ENCODE results near the gene TRIM71.
"Not testable (repeated sequence)": the region's sequence is repeated elsewhere in the genome, so short reads cannot be mapped to it uniquely, and the experiment has no call there.

TRIM71 gene

GRCh38 chr3:32820430-32820829 is 2.6 kb downstream of the TRIM71 start:
- no peak for FAIRE-seq

GRCh38 chr3:32820971-32821685 is 3.3 kb downstream of the TRIM71 start:
- no peak for FAIRE-seq

- no peak for FAIRE-seq
These were observed 4.0 kb downstream of the TRIM71 start for GRCh38 chr3:32821686-32822296.

DNA sequence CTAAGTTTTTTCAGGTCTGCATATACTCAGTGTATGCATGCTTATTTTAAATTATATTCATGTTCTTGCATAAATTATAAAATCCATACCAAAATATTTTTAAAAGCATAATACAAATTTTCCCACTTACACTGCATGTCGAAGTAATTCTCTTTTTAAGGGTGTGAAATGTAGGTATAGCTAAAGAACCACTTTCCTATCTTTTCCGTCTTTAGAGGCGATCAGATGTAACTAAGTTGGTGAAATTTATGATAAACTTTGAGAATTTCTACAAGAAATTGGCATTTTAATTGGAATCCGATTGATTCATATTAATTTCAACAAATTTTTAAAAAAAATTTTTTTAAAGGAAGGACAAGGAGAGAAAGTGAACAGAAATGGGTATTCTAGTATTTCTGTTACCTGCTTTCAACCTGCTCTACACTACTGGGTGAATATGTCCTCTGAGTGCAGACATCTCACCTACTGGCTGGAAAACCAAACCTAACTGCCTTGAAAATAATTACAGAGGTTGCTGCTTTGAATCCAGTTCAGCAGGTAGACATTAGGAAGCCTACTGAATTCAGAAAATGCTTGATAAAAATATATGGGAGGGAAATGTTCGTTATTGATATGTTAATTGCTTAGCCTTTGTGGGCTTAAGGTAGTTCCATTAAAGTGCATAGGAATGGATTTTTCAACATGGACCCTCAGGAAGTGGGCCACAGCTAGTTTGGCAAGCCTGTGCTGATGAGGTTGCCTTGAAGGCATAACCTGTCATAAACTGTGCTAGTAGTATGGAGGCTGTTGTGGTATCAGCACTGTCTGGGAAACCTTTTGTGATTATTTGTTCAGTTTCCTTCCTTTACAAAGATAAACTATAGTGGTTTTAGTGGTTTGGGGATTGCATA is 5.1 kb downstream of the TRIM71 start:
- no peak for FAIRE-seq

DNA sequence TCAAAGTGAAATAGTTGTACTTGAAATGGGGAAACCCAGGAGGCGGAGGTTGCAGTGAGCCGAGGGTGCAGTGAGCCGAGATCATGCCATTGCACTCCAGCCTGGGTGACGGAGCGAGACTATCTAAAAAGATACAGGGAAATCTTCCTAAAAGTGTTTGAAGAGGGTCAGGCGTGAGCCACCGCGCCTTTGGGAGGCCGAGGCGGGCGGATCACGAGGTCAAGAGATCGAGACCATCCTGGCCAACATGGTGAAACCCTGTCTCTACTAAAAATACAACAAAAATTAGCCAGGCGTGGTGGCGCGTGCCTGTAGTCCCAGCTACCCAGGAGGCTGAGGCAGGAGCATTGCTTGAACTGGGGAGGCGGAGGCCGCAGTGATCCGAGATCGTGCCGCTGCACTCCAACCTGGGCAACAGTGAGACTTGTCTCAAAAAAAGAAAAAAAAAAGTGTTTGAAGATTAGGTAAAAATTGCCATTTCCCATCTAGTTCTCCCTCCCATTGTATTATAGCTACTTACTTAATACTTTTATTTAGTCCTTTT is 5.9 kb downstream of the TRIM71 start:
- not testable (repeated sequence) for FAIRE-seq

DNA sequence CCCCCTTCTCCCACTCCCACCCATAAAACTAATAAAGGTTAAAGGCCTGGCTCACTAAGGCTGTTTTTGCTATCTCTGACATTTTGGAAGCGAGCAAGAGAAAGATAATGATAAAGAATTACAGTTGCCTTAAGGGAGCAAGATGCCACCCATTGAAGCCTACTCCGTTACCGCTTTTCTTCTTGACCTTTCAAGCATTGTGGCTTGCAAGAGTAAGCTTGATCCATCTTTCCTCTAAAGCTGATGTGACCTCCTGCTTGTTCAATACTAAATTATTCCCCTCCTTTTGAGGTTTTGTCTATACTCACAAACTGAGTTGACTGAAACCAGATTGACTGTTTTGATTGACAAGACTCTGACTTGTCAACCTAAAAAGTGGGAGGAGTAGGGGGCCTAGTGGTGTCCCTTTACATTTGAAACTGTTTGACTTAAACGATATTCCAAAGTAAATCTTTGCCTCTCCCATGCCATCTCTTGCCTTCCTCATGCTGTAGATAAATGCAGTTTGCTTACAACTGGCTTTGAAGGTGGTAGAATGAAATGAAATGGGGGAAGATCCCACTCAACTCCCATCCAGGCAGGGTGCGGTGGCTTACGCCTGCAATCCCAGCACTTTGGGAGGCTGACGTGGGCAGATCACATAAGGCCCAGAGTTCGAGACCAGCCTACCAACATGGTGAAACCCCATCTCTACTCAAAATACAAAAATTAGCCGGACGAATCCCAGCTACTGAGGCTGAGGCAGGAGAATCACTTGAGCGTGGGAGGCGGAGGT is 8.0 kb downstream of the TRIM71 start:
- no peak for FAIRE-seq

- FAIRE-seq = no peak
These were observed 13.3 kb downstream of the TRIM71 start for GRCh38 chr3:32831062-32831461.

- FAIRE-seq = no peak
These were observed 14.0 kb downstream of the TRIM71 start for GRCh38 chr3:32831791-32832190.

- no peak for FAIRE-seq
These were observed 14.4 kb downstream of the TRIM71 start for GRCh38 chr3:32832193-32832592.

GRCh38 chr3:32835049-32835371 is 17.2 kb downstream of the TRIM71 start:
- FAIRE-seq = no peak

DNA sequence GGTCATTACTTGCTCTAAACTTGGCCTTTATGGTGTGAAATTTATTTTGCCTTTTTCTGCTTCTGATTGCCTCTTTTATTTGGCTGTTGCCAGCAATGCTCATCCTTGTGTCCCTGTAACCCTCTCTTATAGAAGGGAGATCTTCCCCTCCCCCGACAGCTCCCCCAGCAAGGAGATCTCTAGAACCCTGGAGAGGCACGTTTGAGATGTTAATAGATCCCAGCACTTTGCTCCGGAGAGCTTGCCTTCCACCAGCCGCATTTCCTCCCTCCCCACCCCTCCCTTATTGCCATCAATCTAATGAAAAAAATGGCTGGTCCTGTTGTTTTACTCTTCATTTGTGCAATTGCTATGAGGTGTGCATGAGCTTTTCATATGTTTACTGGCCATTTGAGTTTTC is 18.2 kb downstream of the TRIM71 start:
- FAIRE-seq = no peak

DNA sequence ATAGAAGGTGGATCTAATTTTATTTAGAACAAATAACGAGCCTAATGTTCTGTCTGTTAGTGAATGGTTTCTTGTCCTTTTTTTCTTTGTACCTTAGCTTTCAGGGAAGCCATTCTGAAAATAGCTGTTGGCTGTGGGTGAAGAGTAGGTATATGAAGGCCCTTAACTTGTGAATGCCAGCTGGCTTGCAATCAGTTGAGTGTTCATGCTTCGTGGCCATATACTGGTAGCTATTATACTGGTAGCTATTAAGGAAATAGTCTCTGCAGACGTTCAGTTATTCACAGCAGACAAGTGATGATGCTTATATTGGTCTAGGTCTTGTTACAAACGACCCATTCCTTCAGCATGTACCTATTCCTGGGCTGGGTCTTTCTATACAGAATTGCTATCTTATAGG is 18.8 kb downstream of the TRIM71 start:
- no peak for FAIRE-seq

- FAIRE-seq = no peak
These were observed 19.6 kb downstream of the TRIM71 start for GRCh38 chr3:32837366-32837765.

DNA sequence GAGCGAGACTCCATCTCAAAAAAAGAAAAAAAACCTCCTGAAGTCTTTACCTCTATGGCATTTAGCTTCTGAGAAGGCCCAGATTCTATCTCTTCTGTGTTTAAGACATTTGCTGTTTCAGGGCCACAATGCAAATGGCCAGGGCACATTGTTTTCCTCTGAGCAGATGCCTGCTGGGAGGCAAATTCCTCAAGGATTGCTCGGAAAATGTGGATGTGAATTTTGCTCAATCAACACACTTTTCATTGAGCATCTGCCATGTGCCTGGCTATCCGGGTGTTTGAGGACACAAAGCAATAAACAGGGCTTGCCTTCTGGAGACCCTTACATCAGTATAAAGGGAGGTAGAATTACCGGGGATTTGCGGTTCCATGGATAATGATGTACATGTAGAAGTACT is 20.0 kb downstream of the TRIM71 start:
- FAIRE-seq = no peak

DNA sequence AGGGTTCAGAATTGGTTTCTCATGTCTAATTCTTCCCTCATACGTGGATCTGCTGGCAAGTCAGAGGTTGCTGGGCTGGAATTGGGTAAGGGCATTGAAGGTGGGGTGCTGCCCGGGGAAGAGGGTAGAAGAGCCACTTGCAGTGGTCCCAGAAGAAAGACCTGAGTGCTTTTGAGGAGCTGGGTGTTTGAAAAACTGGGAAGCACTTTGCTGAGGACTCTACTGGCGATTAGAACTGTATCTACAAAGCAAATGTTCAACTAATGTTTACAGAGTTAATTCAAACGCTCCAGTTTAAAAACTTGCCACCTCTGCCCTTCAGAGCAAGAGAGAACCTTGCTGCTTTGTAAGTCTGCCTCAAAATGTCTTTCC is 21.9 kb downstream of the TRIM71 start:
- no peak for FAIRE-seq

DNA sequence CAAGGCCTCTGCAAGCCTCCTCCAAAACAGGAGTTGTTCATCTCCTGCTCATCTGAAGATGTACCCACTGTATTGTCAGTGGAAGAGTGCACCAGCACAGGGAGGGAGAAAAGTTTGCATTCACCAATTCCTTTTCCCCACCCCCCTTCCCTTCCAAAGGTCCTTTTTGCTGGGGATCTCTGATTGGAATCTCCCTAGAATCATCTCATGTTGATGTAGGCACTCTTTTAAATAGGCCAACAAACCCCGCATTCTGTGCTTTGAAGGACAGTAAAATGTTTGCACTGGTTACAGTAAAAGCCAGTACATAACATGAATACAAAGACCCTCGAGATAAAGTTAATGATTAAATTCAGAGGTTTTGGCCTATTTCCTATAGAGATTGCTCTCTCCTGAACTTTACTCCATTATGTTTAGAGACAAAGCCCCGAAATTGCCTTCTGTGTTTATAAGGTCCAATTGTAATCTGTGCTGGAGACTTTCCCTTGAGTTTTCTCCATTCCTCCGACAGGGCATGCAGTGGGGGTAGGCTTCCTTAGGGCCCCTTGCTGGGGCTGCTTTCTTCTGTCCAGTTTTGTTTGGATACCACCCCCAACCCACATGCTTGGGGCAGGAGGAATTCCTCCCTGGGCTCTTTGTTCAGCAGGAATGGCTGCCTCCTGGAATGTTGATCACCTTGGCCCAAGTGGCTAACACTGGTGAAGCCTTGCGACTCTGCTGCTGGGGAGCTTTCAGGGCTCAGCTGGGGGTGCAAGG is 22.5 kb downstream of the TRIM71 start:
- FAIRE-seq = no peak

DNA sequence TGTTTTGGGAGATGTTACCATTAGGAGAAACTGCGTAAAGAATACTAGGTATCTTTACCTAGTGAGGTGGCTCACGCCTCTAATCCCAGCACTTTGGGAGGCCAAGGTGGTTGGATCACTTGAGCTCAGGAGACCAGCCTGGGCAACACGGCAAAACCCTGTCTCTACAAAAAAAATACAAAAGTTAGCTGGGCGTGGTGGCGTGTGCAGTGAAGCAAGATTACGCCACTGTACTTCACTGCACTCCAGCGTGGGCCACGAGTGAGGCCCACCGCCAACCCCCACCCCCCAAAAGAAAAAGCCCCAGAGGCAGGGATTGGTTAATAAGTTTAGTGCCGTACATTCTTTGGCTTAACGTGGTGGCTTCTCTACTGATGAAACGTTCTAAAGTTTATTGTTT is 23.5 kb downstream of the TRIM71 start:
- FAIRE-seq = no peak

DNA sequence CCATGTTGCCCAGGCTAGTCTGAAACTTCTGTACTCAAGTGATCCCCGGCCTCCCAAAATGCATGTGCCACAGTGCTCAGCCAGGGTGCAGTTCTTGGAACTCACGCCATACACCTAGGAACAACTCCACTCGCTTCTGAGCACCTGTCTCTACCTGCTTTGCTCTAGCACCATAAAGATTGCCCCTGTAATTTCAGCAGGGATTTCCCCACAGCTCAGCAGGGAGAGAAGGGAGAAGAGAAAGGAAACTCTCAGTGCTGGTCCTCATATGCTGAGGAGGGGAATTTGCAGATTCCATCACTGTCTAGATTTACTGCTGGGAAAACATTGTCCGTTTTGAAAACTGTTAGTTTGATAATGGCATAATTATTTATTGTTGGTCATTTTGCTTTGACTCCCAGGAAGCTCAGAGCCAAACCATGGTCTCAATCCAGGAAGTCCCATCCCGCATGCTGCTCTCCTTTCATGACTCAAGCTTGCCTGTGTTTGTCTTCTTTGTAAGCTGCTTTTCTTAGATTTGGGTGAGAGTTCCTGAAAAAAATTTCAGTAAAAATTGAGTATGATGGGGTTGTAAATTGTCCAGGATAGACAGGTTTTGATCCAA is 24.2 kb downstream of the TRIM71 start:
- no peak for FAIRE-seq

DNA sequence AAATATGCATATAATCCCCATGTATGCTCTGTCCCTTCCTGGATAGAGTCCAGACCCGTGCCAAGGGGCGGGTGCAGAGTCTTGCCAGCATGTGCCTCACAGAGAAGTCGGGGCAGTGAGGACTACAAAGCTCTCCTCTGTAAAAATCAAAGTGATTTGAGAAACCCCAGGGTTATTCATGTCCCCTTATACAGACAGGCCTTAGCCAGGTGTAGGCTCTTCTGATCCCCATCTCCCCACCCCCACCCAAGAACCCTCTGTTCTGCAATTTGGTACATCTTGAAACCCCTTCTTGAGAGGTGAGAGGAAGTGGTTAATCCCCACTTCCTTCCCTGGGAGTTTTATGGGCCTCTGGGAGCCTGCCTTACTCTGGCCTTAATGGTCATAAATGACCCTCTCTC is 24.7 kb downstream of the TRIM71 start:
- FAIRE-seq = no peak

DNA sequence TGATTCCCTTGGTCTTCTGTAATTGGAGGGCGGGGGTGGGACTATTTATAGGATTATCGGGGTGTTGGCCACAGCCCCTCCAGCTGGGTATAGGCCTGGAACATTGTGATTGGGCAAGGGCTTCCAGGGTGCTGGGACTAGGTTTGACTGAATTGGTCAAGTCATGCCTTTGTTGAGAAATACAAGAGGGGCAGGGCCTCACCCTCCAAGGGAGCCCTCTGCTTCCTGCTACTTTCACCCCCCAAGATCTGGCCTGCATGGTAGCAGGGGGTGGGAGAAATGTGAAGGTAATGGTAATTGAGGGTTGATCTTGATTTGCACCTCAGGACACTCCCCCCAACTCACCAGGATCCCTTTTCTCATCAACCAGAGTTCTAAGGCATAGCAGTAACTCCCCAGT is 25.2 kb downstream of the TRIM71 start:
- no peak for FAIRE-seq

GRCh38 chr3:32843510-32844321 is 25.9 kb downstream of the TRIM71 start:
- no peak for FAIRE-seq
